H1 (cell line): ENCODE results near the gene MAP2K1. TPM values are rescaled to one million over a fixed set of nuclear protein-coding genes. Genes with fewer than 3 reads are reported as not detected.

Experiments used
- polyA plus RNA-seq, 7 experiments: library from polyadenylated mRNA; depleted of rRNA in 3 of 7; stranded (reverse) in 5 of 7; unstranded in 2 of 7; fragments of >200 nt in 5 of 7; fragments of 200-250 nt in 2 of 7; gene quantifications; 1 replicate in 5 of 7; 2 replicates in 1 of 7; 4 replicates in 1 of 7; pipeline versions ENCODE4 v1.2.1 to v1.2.3, GENCODE V29; 2011 to 2013; ENCODE audit warnings: missing spikeins in 2 of 7, mixed read lengths in 2 of 7
- total RNA-seq: library from RNA; stranded (reverse); fragmentation: NEBNext Ultra II Directional; extraction: Animal tissue kit (Norgen Biotek cat#: 25700); gene quantifications from 2 replicates; pipeline ENCODE4 v1.2.1, GENCODE V29; 2021
- TF ChIP-seq, protein P1 (sequence below), 3 experiments: IDR thresholded peaks; 1 replicate in 2 of 3; 2 replicates in 1 of 3; pipeline versions ENCODE4 v1.5.1 to v1.6.1; 2011; ENCODE audit warnings: low read length in 3 of 3, mild to moderate bottlenecking in 3 of 3, inconsistent platforms in 2 of 3, low read depth in 1 of 3, moderate library complexity in 1 of 3; ENCODE audit not compliant: insufficient read depth in 1 of 3; ENCODE audit errors: control extremely low read depth in 1 of 3

Gene MAP2K1
- total and polyA plus RNA-seq, 2 of the 8 experiments (the other 6 are each of a cell fraction or from before 2014, with no cell fraction given), result 54.7 to 78.2 TPM

DNA sequence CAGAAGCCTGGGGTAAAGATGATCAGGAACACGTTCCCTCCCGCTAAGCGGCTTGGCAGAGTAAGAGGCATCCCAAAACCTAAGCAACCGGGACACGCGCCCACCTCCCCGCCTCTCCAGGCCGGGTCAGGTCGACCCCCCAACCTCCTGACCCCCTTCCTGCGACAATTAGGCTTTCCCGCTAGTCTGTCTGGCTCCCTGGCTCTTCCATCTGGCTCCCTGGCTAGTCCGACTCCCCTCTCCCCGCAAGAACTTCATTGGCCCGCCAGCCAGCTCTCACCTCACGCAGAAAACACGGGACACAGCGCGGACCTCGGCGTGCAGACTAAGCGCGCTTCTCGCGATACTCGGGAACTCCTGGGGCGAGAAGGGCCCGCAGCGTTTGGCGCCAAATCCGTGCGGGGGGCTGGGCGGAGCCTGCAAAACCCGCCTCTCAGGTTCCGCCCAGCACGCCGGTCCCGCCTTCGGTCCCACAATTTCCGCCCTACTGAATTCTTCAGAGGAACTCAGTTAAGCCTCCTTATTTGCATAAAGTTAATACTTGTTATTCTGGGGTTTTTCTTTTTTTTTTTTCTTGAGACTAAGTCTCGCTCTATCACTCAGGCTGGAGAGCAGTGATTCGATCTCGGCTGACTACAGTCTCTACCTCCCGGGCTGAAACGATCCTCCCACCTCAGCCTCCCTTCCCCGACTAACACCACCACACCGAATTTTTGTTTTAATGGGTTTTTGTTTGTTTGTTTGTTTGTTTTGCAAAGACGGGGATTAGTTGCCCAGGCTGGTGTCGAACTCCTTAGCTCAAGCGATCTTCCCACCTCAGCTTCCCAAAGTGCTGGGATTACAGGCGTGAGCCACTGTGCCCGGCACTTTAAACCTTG lies 30.1 kb upstream of the MAP2K1 start, which contains the start of gene TIPIN (continued):
- TF ChIP-seq, protein P1, sequence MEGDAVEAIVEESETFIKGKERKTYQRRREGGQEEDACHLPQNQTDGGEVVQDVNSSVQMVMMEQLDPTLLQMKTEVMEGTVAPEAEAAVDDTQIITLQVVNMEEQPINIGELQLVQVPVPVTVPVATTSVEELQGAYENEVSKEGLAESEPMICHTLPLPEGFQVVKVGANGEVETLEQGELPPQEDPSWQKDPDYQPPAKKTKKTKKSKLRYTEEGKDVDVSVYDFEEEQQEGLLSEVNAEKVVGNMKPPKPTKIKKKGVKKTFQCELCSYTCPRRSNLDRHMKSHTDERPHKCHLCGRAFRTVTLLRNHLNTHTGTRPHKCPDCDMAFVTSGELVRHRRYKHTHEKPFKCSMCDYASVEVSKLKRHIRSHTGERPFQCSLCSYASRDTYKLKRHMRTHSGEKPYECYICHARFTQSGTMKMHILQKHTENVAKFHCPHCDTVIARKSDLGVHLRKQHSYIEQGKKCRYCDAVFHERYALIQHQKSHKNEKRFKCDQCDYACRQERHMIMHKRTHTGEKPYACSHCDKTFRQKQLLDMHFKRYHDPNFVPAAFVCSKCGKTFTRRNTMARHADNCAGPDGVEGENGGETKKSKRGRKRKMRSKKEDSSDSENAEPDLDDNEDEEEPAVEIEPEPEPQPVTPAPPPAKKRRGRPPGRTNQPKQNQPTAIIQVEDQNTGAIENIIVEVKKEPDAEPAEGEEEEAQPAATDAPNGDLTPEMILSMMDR (IDR thresholded peaks at IDR 0.05; ENCODE audit: control extremely low read depth in 1 of 3, insufficient read depth in 1 of 3, low read depth in 1 of 3, low read length in 3 of 3), result no peak
